ENCODE measurements around the gene BCL11A. TPM values are rescaled to one million over a fixed set of nuclear protein-coding genes. Genes with fewer than 3 reads are reported as not detected.
A peak's percentile ranks its signal among the peaks of the same experiment; 100 is the strongest.

Gene BCL11A
- polyA plus RNA-seq, 2 of the 4 experiments (the other 2 are of a cell fraction) = 0.12 to 0.13 TPM

- DNase-seq (ENCODE audit: low read depth in 1 of 2, low spot score in 1 of 2) (no peak), FAIRE-seq (no peak), ATAC-seq (no peak)
- ChIA-PET POLR2A (no interaction called here), CTCF (no interaction called here)
- no peaks in the 10 kb centered on the region for H3K4me1 ChIP-seq
- TF ChIP-seq MAZ (IDR thresholded peaks at IDR 0.05; ENCODE audit: borderline replicate concordance, low read depth, low read length) = no peak
- H3K27ac ChIP-seq = no peak overlapping the region
- H3K4me3 ChIP-seq = no peak overlapping the region
- WGBS (ENCODE audit: missing lambda C conversion rate) = 58% methylated on average over 6 of the region's 6 CpGs
- H3K9me3 ChIP-seq = no peaks in the 10 kb centered on the region
- H3K4me2 ChIP-seq = no peak overlapping the region
Observed at GRCh38 chr2:60469536-60470317, 83.7 kb downstream of the BCL11A start.

- ATAC-seq = no peak
Observed at GRCh38 chr2:60468382-60469085, 84.9 kb downstream of the BCL11A start.

DNA sequence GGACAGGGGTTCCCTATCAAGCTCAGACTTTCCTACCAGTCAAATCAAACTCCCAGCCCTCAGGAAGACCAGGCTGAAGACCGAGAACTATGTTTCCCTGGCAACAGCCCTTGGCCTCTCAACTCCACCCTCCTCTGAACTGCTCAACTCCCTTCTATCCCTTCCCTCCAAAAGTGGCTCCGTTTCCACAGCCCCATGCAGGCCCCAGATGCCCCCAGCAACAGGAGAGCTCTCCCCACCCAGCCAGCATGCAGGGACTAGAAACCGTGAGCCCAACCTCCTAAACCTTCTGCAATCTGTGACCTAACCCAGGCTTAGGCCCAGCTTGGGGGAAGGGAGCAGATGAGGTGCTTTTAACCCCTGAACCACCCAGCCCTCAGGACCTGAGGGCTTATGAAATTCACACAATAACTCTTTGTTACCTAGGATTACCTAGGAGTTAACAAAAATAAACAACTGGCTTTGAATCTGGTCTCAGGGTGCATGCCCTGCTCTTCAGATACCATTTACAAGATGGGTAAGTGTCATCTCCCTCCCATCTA is 87.2 kb downstream of the BCL11A start:
- POLR2A ChIA-PET = no interaction called here
- TF ChIP-seq FOXS1 (CRISPR knock-in tag; IDR thresholded peaks at IDR 0.05) (no peak), PHF8 (IDR thresholded peaks at IDR 0.05; ENCODE audit: borderline replicate concordance, low read depth) (no peak), MAFK (IDR thresholded peaks at IDR 0.05; ENCODE audit: partially characterized antibody) (no peak), E2F6 (IDR thresholded peaks at IDR 0.05; ENCODE audit: borderline replicate concordance, low read depth) (no peak), RFX5 (IDR thresholded peaks at IDR 0.05) (no peak), HMGXB4 (CRISPR knock-in tag; IDR thresholded peaks at IDR 0.05; ENCODE audit: borderline replicate concordance) (no peak), KDM1A (IDR thresholded peaks at IDR 0.05; ENCODE audit: low read depth) (no peak), JUNB (IDR thresholded peaks at IDR 0.05) (no peak), EHF (CRISPR knock-in tag; IDR thresholded peaks at IDR 0.05) (no peak), JUN (IDR thresholded peaks at IDR 0.05) (no peak), HOXB5 (CRISPR knock-in tag; IDR thresholded peaks at IDR 0.05) (no peak), TFCP2L1 (CRISPR knock-in tag; IDR thresholded peaks at IDR 0.05) (no peak), SMC3 (IDR thresholded peaks at IDR 0.05) (no peak), GATA3 (IDR thresholded peaks at IDR 0.05; ENCODE audit: borderline replicate concordance) (no peak)
- TF ChIP-seq, protein P1, sequence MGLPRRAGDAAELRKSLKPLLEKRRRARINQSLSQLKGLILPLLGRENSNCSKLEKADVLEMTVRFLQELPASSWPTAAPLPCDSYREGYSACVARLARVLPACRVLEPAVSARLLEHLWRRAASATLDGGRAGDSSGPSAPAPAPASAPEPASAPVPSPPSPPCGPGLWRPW (IDR thresholded peaks at IDR 0.05) = no peak
- TF ChIP-seq, protein P2, sequence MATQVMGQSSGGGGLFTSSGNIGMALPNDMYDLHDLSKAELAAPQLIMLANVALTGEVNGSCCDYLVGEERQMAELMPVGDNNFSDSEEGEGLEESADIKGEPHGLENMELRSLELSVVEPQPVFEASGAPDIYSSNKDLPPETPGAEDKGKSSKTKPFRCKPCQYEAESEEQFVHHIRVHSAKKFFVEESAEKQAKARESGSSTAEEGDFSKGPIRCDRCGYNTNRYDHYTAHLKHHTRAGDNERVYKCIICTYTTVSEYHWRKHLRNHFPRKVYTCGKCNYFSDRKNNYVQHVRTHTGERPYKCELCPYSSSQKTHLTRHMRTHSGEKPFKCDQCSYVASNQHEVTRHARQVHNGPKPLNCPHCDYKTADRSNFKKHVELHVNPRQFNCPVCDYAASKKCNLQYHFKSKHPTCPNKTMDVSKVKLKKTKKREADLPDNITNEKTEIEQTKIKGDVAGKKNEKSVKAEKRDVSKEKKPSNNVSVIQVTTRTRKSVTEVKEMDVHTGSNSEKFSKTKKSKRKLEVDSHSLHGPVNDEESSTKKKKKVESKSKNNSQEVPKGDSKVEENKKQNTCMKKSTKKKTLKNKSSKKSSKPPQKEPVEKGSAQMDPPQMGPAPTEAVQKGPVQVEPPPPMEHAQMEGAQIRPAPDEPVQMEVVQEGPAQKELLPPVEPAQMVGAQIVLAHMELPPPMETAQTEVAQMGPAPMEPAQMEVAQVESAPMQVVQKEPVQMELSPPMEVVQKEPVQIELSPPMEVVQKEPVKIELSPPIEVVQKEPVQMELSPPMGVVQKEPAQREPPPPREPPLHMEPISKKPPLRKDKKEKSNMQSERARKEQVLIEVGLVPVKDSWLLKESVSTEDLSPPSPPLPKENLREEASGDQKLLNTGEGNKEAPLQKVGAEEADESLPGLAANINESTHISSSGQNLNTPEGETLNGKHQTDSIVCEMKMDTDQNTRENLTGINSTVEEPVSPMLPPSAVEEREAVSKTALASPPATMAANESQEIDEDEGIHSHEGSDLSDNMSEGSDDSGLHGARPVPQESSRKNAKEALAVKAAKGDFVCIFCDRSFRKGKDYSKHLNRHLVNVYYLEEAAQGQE (IDR thresholded peaks at IDR 0.05) = no peak
- no peak overlapping the region for H3K27ac ChIP-seq
- CTCF ChIA-PET = interaction anchor here (1.2 to 1.4 kb wide), 2 partner anchors 9 to 24 kb away, joined by 3 to 4 read pairs; no protein-coding TSS in a partner anchor
- DNase-seq (ENCODE audit: low read depth in 1 of 2, low spot score in 1 of 2) = no peak
- FAIRE-seq = no peak
- WGBS (ENCODE audit: missing lambda C conversion rate) = 11% methylated on average over 3 of the region's 3 CpGs
- peak in 1 of 2 experiments; percentile 28; a peak in 1 of 6 replicates for ATAC-seq
- H3K4me2 ChIP-seq = no peak overlapping the region
- H3K4me1 ChIP-seq = no peaks in the 10 kb centered on the region
- H3K4me3 ChIP-seq = no peak overlapping the region
- no peaks in the 10 kb centered on the region for H3K9me3 ChIP-seq

More at GRCh38 chr2:60468382-60469085, 84.9 kb downstream of the BCL11A start:
- FAIRE-seq (no peak), DNase-seq (ENCODE audit: low read depth in 1 of 2, low spot score in 1 of 2) (no peak)
- H3K27ac ChIP-seq = no peak overlapping the region
- ChIA-PET CTCF (interaction anchor here (1.1 kb wide), 1 partner anchor 12 kb away, joined by 3 read pairs; no protein-coding TSS in a partner anchor), POLR2A (no interaction called here)
- H3K9me3 ChIP-seq = no peaks in the 10 kb centered on the region
- no peaks in the 10 kb centered on the region for H3K4me1 ChIP-seq
- TF ChIP-seq HEYL (CRISPR knock-in tag; IDR thresholded peaks at IDR 0.05) = no peak
- no peak for TF ChIP-seq BHLHE40 (IDR thresholded peaks at IDR 0.05; ENCODE audit: low read depth, low read length)
- no peak for TF ChIP-seq NFE2L2 (conservative IDR thresholded peaks at IDR 0.05; ENCODE audit: low read length)
- TF ChIP-seq ESRRA (IDR thresholded peaks at IDR 0.05; ENCODE audit: borderline replicate concordance, low read length) = no peak
- TF ChIP-seq NR3C1 (IDR thresholded peaks at IDR 0.05) = no peak
- H3K4me3 ChIP-seq = no peak overlapping the region
- H3K4me2 ChIP-seq = no peak overlapping the region
- WGBS (ENCODE audit: missing lambda C conversion rate) = 37% methylated on average over 7 of the region's 7 CpGs
